Spleen (tissue), 11 donors: Measurements from ENCODE around the gene SELENOS. TPM values are rescaled to one million over a fixed set of nuclear protein-coding genes. Genes with fewer than 3 reads are reported as not detected.

Experiments
- DNase-seq: peaks from one replicate; pipeline ENCODE4 v3.0.0-alpha.2; 2020
- H3K27ac ChIP-seq, 8 donors: fragments of 200-600 bp; sonication (generic) in 7 of 8; 1 replicate in 4 of 8; 2 replicates in 4 of 8; pipeline versions ENCODE4 v1.5.0 to v1.8.0; 2016 to 2021; ENCODE audit warnings: inconsistent platforms in 4 of 8, mild to moderate bottlenecking in 4 of 8, moderate library complexity in 1 of 8
- H3K27me3 ChIP-seq, 7 donors: fragments of 200-600 bp; sonication (generic) in 6 of 7; replicated peaks in 1 of 7; 1 replicate in 4 of 7; 2 replicates in 3 of 7; pipeline versions ENCODE4 v1.5.0 to v1.8.0; 2016 to 2021; ENCODE audit warnings: inconsistent platforms in 3 of 7, mild to moderate bottlenecking in 1 of 7
- H3K36me3 ChIP-seq, 6 donors: fragments of 200-600 bp; sonication (generic) in 5 of 6; 1 replicate in 4 of 6; 2 replicates in 2 of 6; pipeline versions ENCODE4 v1.5.0 to v1.8.0; 2016 to 2021; ENCODE audit warnings: inconsistent platforms in 2 of 6
- H3K4me1 ChIP-seq, 6 donors: fragments of 200-600 bp; sonication (generic) in 5 of 6; 1 replicate in 3 of 6; 2 replicates in 3 of 6; pipeline versions ENCODE4 v1.5.0 to v1.8.0; 2016 to 2021; ENCODE audit warnings: inconsistent platforms in 3 of 6
- H3K4me3 ChIP-seq, 8 donors: fragments of 200-600 bp; sonication (generic) in 7 of 8; 1 replicate in 4 of 8; 2 replicates in 4 of 8; pipeline versions ENCODE4 v1.5.0 to v1.8.0; 2016 to 2021; ENCODE audit warnings: inconsistent platforms in 4 of 8, mild to moderate bottlenecking in 4 of 8, moderate library complexity in 2 of 8
- H3K9me3 ChIP-seq, 8 donors: fragments of 200-600 bp; sonication (generic) in 7 of 8; 1 replicate in 4 of 8; 2 replicates in 4 of 8; pipeline versions ENCODE4 v1.5.0 to v1.8.0; 2016 to 2021; ENCODE audit warnings: inconsistent platforms in 4 of 8
- POLR2A ChIP-seq, 3 donors: fragments of 450-650 bp; IDR thresholded peaks; one replicate each; pipeline ENCODE4 v1.5.1; 2017; ENCODE audit warnings: antibody characterized with exemption in 3 of 3, mild to moderate bottlenecking in 1 of 3
- POLR2AphosphoS5 ChIP-seq, 3 donors: sonication (generic); formaldehyde crosslinking; IDR thresholded peaks; one replicate each; pipeline ENCODE4 v1.5.1; 2017; ENCODE audit warnings: antibody characterized with exemption in 3 of 3
- WGBS, 5 donors: extraction: QIAGEN DNeasy Blood & Tissue Kit in 3 of 5; methylation state at CpG; one replicate each; pipeline versions ENCODE4 v1.1.5 to v1.1.7; 2013 to 2018; 5-methylcytosine and 5-hydroxymethylcytosine counted together
- intact Hi-C: fragments of 100-400 bp; cut with DNase I; formaldehyde crosslinking; loops from one replicate; pipeline ENCODE4 v1.15.0; 2023; ENCODE audit warnings: low total_unique reads
- polyA plus RNA-seq, 3 donors: library from polyadenylated mRNA; stranded (reverse); fragments of 200-250 nt; gene quantifications; one replicate each; pipeline ENCODE4 v1.2.1, GENCODE V29; 2013
- total RNA-seq, 7 donors: library from RNA; depleted of rRNA in 3 of 7; stranded (reverse); fragments of >200 nt in 3 of 7; fragmentation: NEBNext Ultra II Directional in 4 of 7; extraction: Animal tissue kit (Norgen Biotek cat#: 25700) in 4 of 7; gene quantifications; one replicate each; pipeline versions ENCODE4 v1.1.0 to v1.2.1, GENCODE V29; 2016 to 2021
- TF ChIP-seq, protein P1 (sequence below), 11 experiments: fragments of 200-600 bp in 7 of 11; fragments of 450-650 bp in 4 of 11; sonication (generic) in 4 of 11; IDR thresholded peaks in 8 of 11; conservative IDR thresholded peaks in 3 of 11; 1 replicate in 7 of 11; 2 replicates in 4 of 11; pipeline versions ENCODE4 v1.4.0 to v1.8.0; 2016 to 2021; ENCODE audit warnings: antibody characterized with exemption in 11 of 11, inconsistent platforms in 4 of 11, mild to moderate bottlenecking in 1 of 11
- donor health status: healthy with polysubstance abuse.
- donor health status: DM: no; HTN: no; CAD: no; lungs with moderate emphysema.
- donor health status: DM: no; HTN: no; CAD: no.
- donor health status: Bipolar disorder and iron deficiency.
- donor health status: healthy.
- donor health status: DM: no; HTN: no; CAD: no.
- donor health status: DM: yes; HTN: yes; CAD: no.

SELENOS gene
- total and polyA plus RNA-seq, 10 donors = 25.7 to 109 (median 57.3) TPM

DNA sequence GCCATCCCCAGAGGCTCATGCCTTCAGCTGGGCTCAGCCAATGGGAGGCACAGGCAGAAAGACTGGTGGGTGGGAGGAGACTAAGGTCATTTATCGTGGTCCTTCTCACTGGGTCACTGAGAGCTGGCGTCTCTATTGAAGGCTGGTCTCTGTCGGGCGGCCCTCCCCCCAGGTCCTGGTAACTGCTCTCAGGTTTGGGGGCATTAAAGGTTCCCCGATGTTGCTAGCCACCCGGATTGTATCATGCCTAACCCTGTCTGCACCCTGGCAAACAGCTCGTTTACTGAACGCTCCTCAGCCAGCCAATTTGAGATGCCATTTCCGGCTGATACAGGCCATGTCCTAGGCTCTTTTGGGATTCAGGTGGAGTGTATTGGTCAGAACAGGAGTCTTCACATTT lies 10.5 kb downstream of the SELENOS start:
- DNase-seq = no peak
- intact Hi-C loops = loop anchor here (10.0 kb wide), 1 partner anchor 642 kb away; no protein-coding TSS in a partner anchor
- Histone ChIP-seq H3K9me3 (no peaks in the 10 kb centered on the region), H3K4me1 (peaks cover 8 to 36% (median 18%) of the 10 kb centered on the region in 6 donors), H3K27ac (peak overlapping the region in 7 of 8 donors; percentile 32 to 70 (median 57)), H3K4me3 (no peak overlapping the region), H3K36me3 (peaks cover 0 to 37% (median 28%) of the 10 kb centered on the region in 6 donors), H3K27me3 (no peaks in the 10 kb centered on the region)
- TF ChIP-seq POLR2A (IDR thresholded peaks at IDR 0.05) = no peak
- TF ChIP-seq, protein P1, sequence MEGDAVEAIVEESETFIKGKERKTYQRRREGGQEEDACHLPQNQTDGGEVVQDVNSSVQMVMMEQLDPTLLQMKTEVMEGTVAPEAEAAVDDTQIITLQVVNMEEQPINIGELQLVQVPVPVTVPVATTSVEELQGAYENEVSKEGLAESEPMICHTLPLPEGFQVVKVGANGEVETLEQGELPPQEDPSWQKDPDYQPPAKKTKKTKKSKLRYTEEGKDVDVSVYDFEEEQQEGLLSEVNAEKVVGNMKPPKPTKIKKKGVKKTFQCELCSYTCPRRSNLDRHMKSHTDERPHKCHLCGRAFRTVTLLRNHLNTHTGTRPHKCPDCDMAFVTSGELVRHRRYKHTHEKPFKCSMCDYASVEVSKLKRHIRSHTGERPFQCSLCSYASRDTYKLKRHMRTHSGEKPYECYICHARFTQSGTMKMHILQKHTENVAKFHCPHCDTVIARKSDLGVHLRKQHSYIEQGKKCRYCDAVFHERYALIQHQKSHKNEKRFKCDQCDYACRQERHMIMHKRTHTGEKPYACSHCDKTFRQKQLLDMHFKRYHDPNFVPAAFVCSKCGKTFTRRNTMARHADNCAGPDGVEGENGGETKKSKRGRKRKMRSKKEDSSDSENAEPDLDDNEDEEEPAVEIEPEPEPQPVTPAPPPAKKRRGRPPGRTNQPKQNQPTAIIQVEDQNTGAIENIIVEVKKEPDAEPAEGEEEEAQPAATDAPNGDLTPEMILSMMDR (IDR thresholded peaks at IDR 0.05 in 8 of 11, conservative IDR thresholded peaks at IDR 0.05 in 3 of 11) = no peak
- TF ChIP-seq POLR2AphosphoS5 (IDR thresholded peaks at IDR 0.05) = no peak
- 79 to 86% (median 84%) methylated on average over 9 of the region's 9 CpGs for WGBS, 5 donors

DNA sequence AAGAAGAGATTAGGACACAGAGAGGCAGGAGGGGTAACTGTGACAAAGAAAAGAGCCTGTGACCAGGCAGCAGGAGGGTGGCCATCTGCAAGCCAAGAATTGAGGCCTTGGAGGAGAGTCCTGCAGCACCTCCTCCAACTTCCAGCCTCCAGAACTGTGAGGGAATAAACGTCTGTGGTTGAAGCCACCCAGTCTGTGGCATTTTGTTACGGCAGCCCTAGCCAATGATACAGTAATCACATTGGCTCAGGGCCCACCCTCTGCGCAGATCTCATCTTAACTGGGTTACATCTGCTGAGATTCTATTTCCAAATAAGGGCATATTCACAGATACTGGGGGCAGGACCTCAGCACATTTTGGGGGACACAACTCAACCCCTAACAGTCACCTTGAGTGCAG lies 11.3 kb downstream of the SELENOS start:
- Histone ChIP-seq H3K4me3 (no peak overlapping the region), H3K9me3 (no peaks in the 10 kb centered on the region), H3K36me3 (peaks cover 0 to 30% (median 21%) of the 10 kb centered on the region in 6 donors), H3K4me1 (peaks cover 8 to 36% (median 18%) of the 10 kb centered on the region in 6 donors), H3K27ac (peak overlapping the region in 6 of 8 donors; percentile 32 to 70 (median 66)), H3K27me3 (no peaks in the 10 kb centered on the region)
- intact Hi-C loops = loop anchor here (10.0 kb wide), 1 partner anchor 641 kb away; no protein-coding TSS in a partner anchor
- DNase-seq = no peak
- WGBS, 5 donors = 56 to 84% (median 69%) methylated on average over 3 of the region's 3 CpGs
- TF ChIP-seq POLR2AphosphoS5 (IDR thresholded peaks at IDR 0.05) (no peak), POLR2A (IDR thresholded peaks at IDR 0.05) (no peak)
- TF ChIP-seq, protein P1 (IDR thresholded peaks at IDR 0.05 in 8 of 11, conservative IDR thresholded peaks at IDR 0.05 in 3 of 11) = no peak

DNA sequence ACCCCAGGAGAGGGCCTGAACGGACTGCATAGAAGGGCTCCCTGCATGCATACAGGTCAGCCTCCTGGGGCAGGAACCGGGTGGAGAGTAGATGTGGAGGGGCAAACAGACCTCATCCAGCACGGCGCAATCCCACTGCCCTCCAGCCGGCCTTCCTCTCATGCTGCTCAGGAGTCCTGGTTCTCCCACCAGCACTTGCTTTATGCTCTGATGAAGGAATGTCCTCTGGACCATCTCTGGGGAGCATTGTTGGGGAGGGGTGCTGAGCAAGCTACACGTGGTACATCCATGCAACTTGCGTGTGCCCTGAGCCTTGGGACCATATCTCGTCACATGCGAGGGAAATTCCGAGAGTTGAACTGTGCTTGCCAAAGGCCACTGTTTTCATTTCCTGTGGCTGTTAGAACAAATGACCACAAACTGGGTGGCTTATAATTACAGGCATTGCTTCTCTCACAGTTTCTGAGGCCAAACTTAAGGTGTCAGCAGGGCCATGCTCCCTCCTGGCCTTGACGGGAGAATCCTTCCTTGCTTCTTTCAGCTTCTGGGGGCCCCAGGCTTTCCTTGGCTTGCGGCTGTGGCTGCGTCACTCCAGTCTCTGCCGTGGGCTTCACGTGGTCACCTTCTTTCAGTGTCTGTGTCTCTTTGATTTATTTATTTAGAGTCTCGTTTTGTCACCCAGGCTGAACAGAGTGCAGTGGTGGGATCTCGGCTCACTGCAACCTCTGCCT lies 12.2 kb downstream of the SELENOS start:
- no peak overlapping the region for H3K4me3 ChIP-seq
- intact Hi-C loops = loop anchor here (10.0 kb wide), 1 partner anchor 640 kb away; no protein-coding TSS in a partner anchor
- 67 to 78% (median 75%) methylated on average over 13 to 17 of the region's 17 CpGs for WGBS, 5 donors
- TF ChIP-seq POLR2AphosphoS5 (IDR thresholded peaks at IDR 0.05) = peak in 2 of 3 donors; percentile 42 to 66
- TF ChIP-seq POLR2A (IDR thresholded peaks at IDR 0.05) = no peak
- H3K27ac ChIP-seq = peak overlapping the region in 7 of 8 donors; percentile 56 to 70 (median 67)
- H3K9me3 ChIP-seq = no peaks in the 10 kb centered on the region
- H3K4me1 ChIP-seq = peaks cover 8 to 36% (median 18%) of the 10 kb centered on the region in 6 donors
- peak; percentile 62 for DNase-seq
- peaks cover 0 to 20% (median 11%) of the 10 kb centered on the region in 6 donors for H3K36me3 ChIP-seq
- no peaks in the 10 kb centered on the region for H3K27me3 ChIP-seq

DNA sequence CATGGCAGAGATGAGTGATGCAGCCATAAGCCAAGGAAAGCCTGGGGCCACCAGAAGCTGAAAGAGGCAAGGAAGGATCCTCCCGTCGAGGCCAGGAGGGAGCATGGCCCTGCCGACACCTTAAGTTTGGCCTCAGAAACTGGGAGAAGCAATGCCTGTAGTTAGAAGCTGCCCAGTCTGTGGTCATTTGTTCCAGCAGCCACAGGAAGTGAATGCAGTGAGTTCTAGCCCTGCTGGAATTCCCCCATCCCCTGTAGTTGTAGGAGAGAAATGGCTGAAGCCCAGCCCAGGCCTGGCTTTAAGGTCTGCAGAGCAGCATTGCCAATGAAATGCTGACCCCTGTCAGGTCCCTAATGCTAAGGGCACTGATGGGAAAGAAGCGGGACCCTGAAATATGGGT lies 13.3 kb downstream of the SELENOS start:
- Histone ChIP-seq H3K4me1 (peaks cover 8 to 36% (median 18%) of the 10 kb centered on the region in 6 donors), H3K27ac (peak overlapping the region in 7 of 8 donors; percentile 23 to 70 (median 56)), H3K27me3 (no peaks in the 10 kb centered on the region), H3K4me3 (no peak overlapping the region), H3K36me3 (peaks cover 0 to 10% (median 2%) of the 10 kb centered on the region in 6 donors), H3K9me3 (no peaks in the 10 kb centered on the region)
- intact Hi-C loops = loop anchor here (10.0 kb wide), 1 partner anchor 639 kb away; no protein-coding TSS in a partner anchor
- TF ChIP-seq POLR2AphosphoS5 (IDR thresholded peaks at IDR 0.05) (no peak), POLR2A (IDR thresholded peaks at IDR 0.05) (no peak)
- TF ChIP-seq, protein P1 (IDR thresholded peaks at IDR 0.05 in 8 of 11, conservative IDR thresholded peaks at IDR 0.05 in 3 of 11) = no peak
- WGBS, 5 donors = 81 to 96% (median 87%) methylated on average over 3 to 4 of the region's 4 CpGs
- DNase-seq = no peak
